GM12878 (cell line): ENCODE measurements around the gene FAM193B. TPM values are rescaled to one million over a fixed set of nuclear protein-coding genes. Genes with fewer than 3 reads are reported as not detected.
A peak's percentile ranks its signal among the peaks of the same experiment; 100 is the strongest.

Source experiments
- ATAC-seq: fragments of 200-7000 bp; cut with Tn5 transposase; 3 replicates; pipeline ENCODE4 v1.9.1; 2020; ENCODE audit warnings: mild to moderate bottlenecking, moderate library complexity
- BruUV-seq: library from RNA; stranded (reverse); fragments of 400-500 nt; replicated peaks from 2 replicates; lab custom pipeline; 2021; lab: Mats Ljungman, UMichigan
- CTCF ChIA-PET: fragments of 300-600 bp; sonication (Branson Sonifier 250); formaldehyde crosslinking; extraction: SDS; loops from one replicate; lab custom pipeline; 2021; ENCODE audit warnings: inconsistent platforms; lab: Yijun Ruan, JAX
- POLR2A ChIA-PET: fragments of 350-600 bp; formaldehyde crosslinking; extraction: SDS; loops from one replicate; lab custom pipeline; 2021; ENCODE audit warnings: inconsistent platforms; lab: Charles Lee
- RAD21 ChIA-PET: fragments of 300-600 bp; sonication (Branson Sonifier 250); formaldehyde crosslinking; loops from one replicate; lab custom pipeline; 2023; ENCODE audit warnings: antibody characterized with exemption; ENCODE audit not compliant: unreplicated experiment; lab: Charles Lee
- SMC1A ChIA-PET: fragments of 300-600 bp; sonication (Branson Sonifier 250); formaldehyde crosslinking; loops from one replicate; lab custom pipeline; 2023; ENCODE audit not compliant: unreplicated experiment, uncharacterized antibody; lab: Charles Lee
- DNase-seq: peaks from one replicate; pipeline ENCODE4 v3.0.0-alpha.2; 2011; ENCODE audit warnings: low read depth, low spot score
- FAIRE-seq: peaks from 3 replicates; lab custom pipeline; 2011; peaks lifted over from hg19 to GRCh38; lab: Jason Lieb, UNC
- H2AFZ ChIP-seq: 2 replicates; pipeline ENCODE4 v1.6.0; 2011; ENCODE audit warnings: low read depth, low read length, control low read depth; ENCODE audit not compliant: control insufficient read depth
- H3K27ac ChIP-seq: 2 replicates; pipeline ENCODE4 v1.5.1; 2011; ENCODE audit warnings: control low read depth; ENCODE audit not compliant: control insufficient read depth, insufficient read depth
- H3K27me3 ChIP-seq, 2 experiments: replicated peaks in 1 of 2; 2 replicates each; pipeline versions ENCODE4 v1.6.0 to v1.6.1; 2011; ENCODE audit warnings: low read length in 1 of 2; ENCODE audit not compliant: control insufficient read depth in 2 of 2, insufficient read depth in 2 of 2
- H3K36me3 ChIP-seq, 2 experiments: 2 replicates each; pipeline ENCODE4 v1.5.1; 2011; ENCODE audit warnings: low read length in 1 of 2; ENCODE audit not compliant: control insufficient read depth in 2 of 2, insufficient read depth in 2 of 2
- H3K4me1 ChIP-seq: 2 replicates; pipeline ENCODE4 v1.6.1; 2011; ENCODE audit warnings: mild to moderate bottlenecking, low read length, moderate library complexity, mixed read lengths; ENCODE audit not compliant: control insufficient read depth, insufficient read depth
- H3K4me2 ChIP-seq: 2 replicates; pipeline ENCODE4 v1.6.0; 2011; ENCODE audit warnings: control low read depth; ENCODE audit not compliant: control insufficient read depth, insufficient read depth
- H3K4me3 ChIP-seq: fragments of 200-600 bp; sonication (generic); 2 replicates; pipeline ENCODE4 v1.5.1; 2016
- H3K79me2 ChIP-seq: 2 replicates; pipeline ENCODE4 v1.6.0; 2011; ENCODE audit warnings: low read length; ENCODE audit not compliant: control insufficient read depth, insufficient read depth
- H3K9ac ChIP-seq: 2 replicates; pipeline ENCODE4 v1.8.0; 2011; ENCODE audit warnings: low read length, control low read depth, mixed read lengths; ENCODE audit not compliant: control insufficient read depth, insufficient read depth
- H3K9me3 ChIP-seq: replicated peaks from 3 replicates; pipeline ENCODE4 v1.5.1; 2011; ENCODE audit warnings: mild to moderate bottlenecking, low read length; ENCODE audit not compliant: control insufficient read depth, insufficient read depth
- H4K20me1 ChIP-seq: 2 replicates; pipeline ENCODE4 v1.6.0; 2011; ENCODE audit not compliant: control insufficient read depth, insufficient read depth
- BCL11A ChIP-seq: IDR thresholded peaks from 2 replicates; pipeline ENCODE4 v1.6.1; 2011; ENCODE audit warnings: low read depth, low read length
- CHD2 ChIP-seq: IDR thresholded peaks from 2 replicates; pipeline ENCODE4 v1.6.1; 2011; ENCODE audit warnings: low read depth, low read length, improper control_type of control experiment, borderline replicate concordance
- CHD4 ChIP-seq: fragments of 200-600 bp; sonication (generic); IDR thresholded peaks from 2 replicates; pipeline ENCODE4 v1.6.1; 2016; ENCODE audit warnings: mild to moderate bottlenecking
- ESRRA ChIP-seq: IDR thresholded peaks from 2 replicates; pipeline ENCODE4 v1.6.1; 2012; ENCODE audit warnings: mild to moderate bottlenecking, low read length, improper control_type of control experiment
- GATAD2B ChIP-seq: fragments of 450-650 bp; conservative IDR thresholded peaks from 2 replicates; pipeline ENCODE4 v1.6.1; 2017; ENCODE audit warnings: low read depth, mild to moderate bottlenecking, moderate library complexity
- HDAC6 ChIP-seq: fragments of 200-600 bp; sonication (generic); IDR thresholded peaks from one replicate; pipeline ENCODE4 v1.8.0; 2017; ENCODE audit warnings: antibody characterized with exemption; ENCODE audit not compliant: unreplicated experiment
- IRF4 ChIP-seq: IDR thresholded peaks from 2 replicates; pipeline ENCODE4 v1.6.1; 2011; ENCODE audit warnings: low read depth, low read length
- JUND ChIP-seq: IDR thresholded peaks from 2 replicates; pipeline ENCODE4 v1.6.1; 2012; ENCODE audit warnings: low read depth, mild to moderate bottlenecking, low read length, improper control_type of control experiment, moderate library complexity
- NBN ChIP-seq: fragments of 450-650 bp; IDR thresholded peaks from 2 replicates; pipeline ENCODE4 v1.6.1; 2016
- NFIC ChIP-seq: IDR thresholded peaks from 2 replicates; pipeline ENCODE4 v1.6.1; 2012; ENCODE audit warnings: low read depth, mild to moderate bottlenecking, inconsistent platforms, low read length, moderate library complexity
- RB1 ChIP-seq: fragments of 450-650 bp; formaldehyde crosslinking; IDR thresholded peaks from 2 replicates; pipeline ENCODE4 v1.6.1; 2017; ENCODE audit warnings: mild to moderate bottlenecking, borderline replicate concordance
- RCOR1 ChIP-seq: conservative IDR thresholded peaks from 2 replicates; pipeline ENCODE4 v1.6.1; 2012; ENCODE audit warnings: low read depth, low read length, improper control_type of control experiment
- RELA ChIP-seq: fragments of 450-650 bp; IDR thresholded peaks from 2 replicates; pipeline ENCODE4 v1.8.0; 2014; ENCODE audit warnings: borderline replicate concordance; ENCODE audit not compliant: partially characterized antibody
- RFX5 ChIP-seq: IDR thresholded peaks from 2 replicates; pipeline ENCODE4 v1.6.1; 2011; ENCODE audit warnings: low read depth, low read length, improper control_type of control experiment
- RUNX3 ChIP-seq: IDR thresholded peaks from 2 replicates; pipeline ENCODE4 v1.6.1; 2012; ENCODE audit warnings: low read length, inconsistent platforms
- SMC3 ChIP-seq: IDR thresholded peaks from 2 replicates; pipeline ENCODE4 v1.6.1; 2011; ENCODE audit warnings: low read length, improper control_type of control experiment, borderline replicate concordance
- STAT3 ChIP-seq: IDR thresholded peaks from 2 replicates; pipeline ENCODE4 v1.6.1; 2011; ENCODE audit warnings: low read depth, low read length, improper control_type of control experiment
- SUPT20H ChIP-seq: IDR thresholded peaks from 2 replicates; pipeline ENCODE4 v1.6.1; 2011; ENCODE audit warnings: low read depth, mild to moderate bottlenecking, low read length, moderate library complexity, borderline replicate concordance; ENCODE audit not compliant: control insufficient read depth
- TCF3 ChIP-seq: IDR thresholded peaks from 2 replicates; pipeline ENCODE4 v1.6.1; 2012; ENCODE audit warnings: low read depth, mild to moderate bottlenecking, low read length, borderline replicate concordance; ENCODE audit not compliant: insufficient read depth
- YBX1 ChIP-seq: fragments of 450-650 bp; IDR thresholded peaks from 2 replicates; pipeline ENCODE4 v1.6.1; 2016; ENCODE audit warnings: antibody characterized with exemption
- WGBS: methylation state at CpG from one replicate; pipeline ENCODE4 v1.1.6; 2016; ENCODE audit warnings: low lambda C conversion rate; ENCODE audit not compliant: insufficient replicate concordance, insufficient coverage; ENCODE audit errors: missing lambda C conversion rate; 5-methylcytosine and 5-hydroxymethylcytosine counted together
- in situ Hi-C: fragments of 300-500 bp; cut with MboI; formaldehyde crosslinking; loops from 9 replicates; pipeline ENCODE4 v1.14.3; 2018; ENCODE audit warnings: mixed read lengths
- intact Hi-C: fragments of 100-400 bp; cut with micrococcal nuclease; formaldehyde crosslinking; loops from one replicate; pipeline ENCODE4 v1.14.2; 2022; ENCODE audit not compliant: unreplicated experiment
- polyA plus RNA-seq, 11 experiments: library from polyadenylated mRNA; depleted of rRNA in 4 of 11; unstranded in 6 of 11; stranded (reverse) in 5 of 11; fragments of >200 nt; fragmentation: Nextera tagmentation in 4 of 11; fragmentation: Illumina TruSeq in 1 of 11; extraction: Ambion mirVana in 4 of 11; extraction: Trizol in 1 of 11; gene quantifications; 1 replicate in 1 of 11; 2 replicates in 10 of 11; pipeline versions ENCODE4 v1.2.1 to v1.2.3, GENCODE V29; 2011 to 2016; ENCODE audit warnings: inconsistent platforms in 2 of 11, missing spikeins in 2 of 11, low read depth in 1 of 11
- total RNA-seq, 4 experiments: library from RNA; depleted of rRNA in 3 of 4; stranded (reverse); fragments of >200 nt in 3 of 4; fragmentation: Illumina TruSeq in 1 of 4; extraction: Trizol in 1 of 4; gene quantifications; 2 replicates each; pipeline versions ENCODE4 v1.2.1 to v1.2.3, GENCODE V29; 2013 to 2021

The FAM193B gene
- total and polyA plus RNA-seq, 10 of the 15 experiments (the other 5 are each of a cell fraction or from before 2014, with no cell fraction given) = 3.3 to 47.0 (median 25.1) TPM

GRCh38 chr5:177554474-177555111 lies at the start of gene FAM193B (continued):
- no peak for TF ChIP-seq SUPT20H
- peak; percentile 74; the same call in 1 of the 2 replicates for TF ChIP-seq CHD2
- TF ChIP-seq BCL11A = no peak
- TF ChIP-seq GATAD2B = no peak

- in situ Hi-C loops = loop anchor here (10.0 to 25.0 kb wide), 3 partner anchors 461 to 1567 kb away; no protein-coding TSS in a partner anchor
- no peak for FAIRE-seq
- no TSS peak for BruUV-seq
- no peak overlapping the region for H2AFZ ChIP-seq
- ChIA-PET SMC1A (no interaction called here), POLR2A (interaction anchor here (0.6 kb wide), 1 partner anchor 11 kb away, joined by 4 read pairs; no protein-coding TSS in a partner anchor), CTCF (no interaction called here), RAD21 (no interaction called here)
- no peaks in the 10 kb centered on the region for H3K9me3 ChIP-seq
- no peaks in the 10 kb centered on the region for H4K20me1 ChIP-seq
- no peak overlapping the region for H3K4me2 ChIP-seq
- H3K4me1 ChIP-seq = peaks cover 3% of the 10 kb centered on the region; the same call in 1 of the 2 replicates
- H3K79me2 ChIP-seq = peaks cover 13% of the 10 kb centered on the region
- no peak for ATAC-seq
- WGBS = 95% methylated on average over 22 of the region's 27 CpGs
- H3K27ac ChIP-seq = no peak overlapping the region
- H3K27me3 ChIP-seq = no peaks in the 10 kb centered on the region
- no peak for DNase-seq
- H3K9ac ChIP-seq = no peak overlapping the region
- TF ChIP-seq CHD4 (no peak), YBX1 (no peak), ESRRA (no peak), STAT3 (no peak), JUND (no peak), RUNX3 (no peak), SMC3 (no peak), NFIC (no peak), IRF4 (no peak), SUPT20H (no peak), TCF3 (no peak), HDAC6 (no peak), RELA (no peak), RB1 (no peak), RFX5 (no peak), RCOR1 (no peak), NBN (no peak)
- TF ChIP-seq, all 136 proteins: peak for 0
- intact Hi-C loops = loop anchor here (5.0 kb wide), 1 partner anchor 97 kb away; the partner anchor contains the start of gene DOK3
- no peak overlapping the region for H3K4me3 ChIP-seq
- peaks cover 0 to 4% of the 10 kb centered on the region in 2 experiments; a peak in 1 of 4 replicates for H3K36me3 ChIP-seq
Measured at GRCh38 chr5:177604116-177604521, 49.8 kb upstream of the FAM193B start.
